ENCODE measurements around the gene RAB24.
A peak's percentile ranks its signal among the peaks of the same experiment; 100 is the strongest.
"Not testable (repeated sequence)": the region's sequence is repeated elsewhere in the genome, so short reads cannot be mapped to it uniquely, and the experiment has no call there.

The RAB24 gene

GRCh38 chr5:177303121-177303924 lies at the start of gene RAB24, which contains the start of gene PRELID1:
Gene RAB24 (minus strand): TSS chr5:177303719. CDS start chr5:177303288, 431 bp downstream.
Gene PRELID1 (plus strand): TSS chr5:177303799. CDS start chr5:177303986, 187 bp downstream.
- peak; percentile 91 for DNase-seq

- no peak for DNase-seq
These were observed 49.6 kb upstream of the RAB24 start for GRCh38 chr5:177353093-177353492.

GRCh38 chr5:177351392-177352329 lies 48.1 kb upstream of the RAB24 start, which contains the start of gene LMAN2:
Gene LMAN2 (minus strand): TSS chr5:177351668. CDS start chr5:177351647, 21 bp downstream.
- peak; percentile 97 for DNase-seq

GRCh38 chr5:177350776-177351391 lies 47.4 kb upstream of the RAB24 start:
- DNase-seq: no peak

DNA sequence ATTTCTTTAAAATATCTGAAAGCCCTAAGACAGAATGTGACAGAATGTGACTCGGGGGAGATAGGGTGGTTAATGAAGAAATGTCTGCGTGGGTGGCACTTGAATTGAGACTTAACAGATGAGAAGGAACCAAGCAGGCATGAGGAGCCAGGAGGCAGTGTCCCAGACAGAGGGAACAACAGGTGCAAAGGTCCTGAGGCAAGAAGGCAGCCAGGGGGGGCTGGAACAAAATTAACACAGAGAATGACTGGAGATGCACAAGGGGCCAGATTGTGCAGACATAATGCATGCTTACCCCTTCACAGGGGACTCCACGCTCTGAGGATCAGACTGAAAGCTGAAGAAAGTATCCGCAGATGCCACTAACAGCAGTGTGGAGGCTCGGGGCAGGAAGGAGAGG lies 46.2 kb upstream of the RAB24 start:
- DNase-seq: no peak

GRCh38 chr5:177349362-177349647 lies 45.8 kb upstream of the RAB24 start:
- no peak for DNase-seq

GRCh38 chr5:177347699-177348098 lies 44.2 kb upstream of the RAB24 start:
- no peak for DNase-seq

DNA sequence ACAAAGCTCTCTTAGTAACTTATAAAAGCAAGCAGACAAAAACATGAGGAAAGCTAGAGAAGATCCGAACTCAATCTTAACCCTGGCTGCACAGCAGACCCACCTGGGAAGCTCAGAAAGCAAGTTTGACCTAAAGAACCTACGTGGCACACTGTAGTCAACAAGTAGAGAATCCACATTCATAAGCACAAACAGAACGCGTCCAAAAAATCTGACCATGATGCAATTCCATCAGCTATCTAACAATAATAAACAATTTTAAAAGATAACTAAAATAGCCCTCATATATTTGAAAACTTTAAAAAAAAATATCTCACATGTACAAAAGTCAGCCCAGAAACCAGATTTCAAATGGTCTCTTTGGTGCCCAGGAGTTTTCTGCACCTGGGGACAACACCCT lies 43.3 kb upstream of the RAB24 start:
- DNase-seq: no peak

DNA sequence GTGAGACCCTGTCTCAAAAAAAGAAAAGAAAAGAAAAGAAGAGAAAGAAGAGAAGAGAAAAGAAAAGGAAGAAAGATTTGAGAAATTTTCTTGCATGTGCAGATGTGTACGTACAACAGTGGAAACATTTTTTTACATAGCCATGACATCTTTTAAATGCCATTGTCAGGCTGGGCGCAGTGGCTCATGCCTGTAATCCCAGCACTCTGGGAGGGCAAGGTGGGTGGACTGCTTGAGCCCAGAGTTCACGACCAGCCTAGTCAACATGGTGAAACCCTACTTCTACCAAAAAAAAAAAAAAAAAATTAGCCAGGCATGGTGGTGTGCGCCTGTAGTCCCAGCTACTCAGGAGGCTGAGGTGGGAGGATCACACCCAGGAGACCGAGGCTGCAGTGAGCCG lies 41.4 kb upstream of the RAB24 start:
- no peak for DNase-seq

GRCh38 chr5:177343777-177344176 lies 40.3 kb upstream of the RAB24 start:
- DNase-seq: no peak

DNA sequence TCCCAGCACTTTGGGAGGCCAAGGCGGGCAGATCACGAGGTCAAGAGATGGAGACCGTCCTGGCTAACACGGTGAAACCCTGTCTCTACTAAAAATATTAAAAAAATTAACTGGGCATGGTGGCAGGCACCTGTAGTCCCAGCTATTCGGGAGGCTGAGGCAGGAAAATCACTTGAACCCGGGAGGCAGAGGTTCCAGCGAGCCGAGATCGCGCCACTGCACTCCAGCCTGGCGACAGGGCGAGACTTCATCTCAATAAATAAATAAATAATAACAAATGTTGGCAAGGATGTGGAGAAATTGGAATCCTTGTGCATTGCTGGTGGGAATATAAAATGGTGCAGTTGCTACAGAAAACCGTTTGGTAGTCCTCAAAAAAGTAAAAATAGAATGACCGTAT lies 39.5 kb upstream of the RAB24 start:
- DNase-seq: not testable (repeated sequence)

DNA sequence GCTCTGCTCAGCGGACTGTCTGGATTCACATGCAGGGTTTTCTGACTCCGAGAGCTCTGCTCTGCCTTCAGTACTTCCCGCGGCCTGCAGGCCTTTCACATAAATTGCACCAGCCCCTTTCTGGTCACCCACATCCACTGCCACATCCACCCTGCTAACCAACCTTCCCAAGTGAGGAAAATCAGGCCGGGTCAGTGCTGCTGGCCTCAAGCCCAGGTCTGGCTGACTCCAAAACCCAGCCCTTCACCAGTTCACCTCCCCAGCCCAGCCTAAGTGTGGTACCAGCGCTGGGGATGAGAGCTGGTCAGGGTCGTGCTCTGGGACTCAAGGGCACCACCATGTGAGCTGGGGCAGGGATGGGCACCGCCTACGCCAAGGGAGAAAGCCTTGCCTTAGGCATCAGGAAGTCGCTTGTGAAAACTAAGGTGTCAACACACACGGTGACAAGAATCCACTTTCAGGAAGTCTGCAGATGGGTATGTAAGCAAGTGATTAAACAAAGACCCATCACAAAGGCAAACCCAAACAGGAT lies 35.7 kb upstream of the RAB24 start:
- no peak for DNase-seq

DNA sequence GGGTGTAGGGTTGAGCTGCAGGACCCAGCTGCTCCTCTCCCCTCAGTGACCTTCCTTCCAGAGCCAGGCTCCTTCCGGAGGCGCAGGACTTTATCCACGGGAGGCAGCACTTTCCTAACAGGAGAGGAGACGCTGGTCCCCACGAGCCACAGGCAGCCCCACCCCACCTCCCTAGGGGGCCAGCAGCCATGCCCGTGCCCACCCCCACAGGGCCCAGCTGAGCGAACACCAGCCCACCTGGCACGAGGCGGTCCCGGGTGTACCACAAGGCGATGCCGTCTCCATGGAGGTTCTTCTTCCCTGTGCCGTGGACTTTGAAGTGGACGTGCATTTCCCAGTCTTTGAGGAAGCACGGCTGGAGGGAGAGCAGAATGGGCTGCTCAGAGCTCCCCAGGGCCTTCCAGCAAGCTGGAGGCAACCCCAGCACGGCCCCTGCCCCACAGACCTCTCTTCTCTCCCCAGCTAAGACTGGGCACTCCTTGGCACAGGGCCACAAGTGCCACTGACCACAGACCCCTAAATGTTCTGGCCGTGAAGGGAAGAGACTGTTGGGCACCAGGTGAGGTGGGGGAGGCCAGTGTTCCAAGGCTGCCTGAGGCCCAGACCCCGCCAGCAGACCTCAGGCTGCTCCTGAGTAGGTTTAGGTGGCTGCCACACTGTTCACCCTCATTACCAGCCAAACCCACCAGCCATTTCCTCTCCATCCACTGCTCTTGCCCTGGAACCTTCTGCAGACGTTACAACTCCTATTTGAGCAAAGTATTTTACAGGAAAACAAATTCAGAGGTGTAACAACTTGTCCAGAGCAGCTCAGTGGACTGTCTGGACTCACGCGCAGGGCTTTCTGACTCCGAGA lies 35.0 kb upstream of the RAB24 start:
- DNase-seq: no peak

DNA sequence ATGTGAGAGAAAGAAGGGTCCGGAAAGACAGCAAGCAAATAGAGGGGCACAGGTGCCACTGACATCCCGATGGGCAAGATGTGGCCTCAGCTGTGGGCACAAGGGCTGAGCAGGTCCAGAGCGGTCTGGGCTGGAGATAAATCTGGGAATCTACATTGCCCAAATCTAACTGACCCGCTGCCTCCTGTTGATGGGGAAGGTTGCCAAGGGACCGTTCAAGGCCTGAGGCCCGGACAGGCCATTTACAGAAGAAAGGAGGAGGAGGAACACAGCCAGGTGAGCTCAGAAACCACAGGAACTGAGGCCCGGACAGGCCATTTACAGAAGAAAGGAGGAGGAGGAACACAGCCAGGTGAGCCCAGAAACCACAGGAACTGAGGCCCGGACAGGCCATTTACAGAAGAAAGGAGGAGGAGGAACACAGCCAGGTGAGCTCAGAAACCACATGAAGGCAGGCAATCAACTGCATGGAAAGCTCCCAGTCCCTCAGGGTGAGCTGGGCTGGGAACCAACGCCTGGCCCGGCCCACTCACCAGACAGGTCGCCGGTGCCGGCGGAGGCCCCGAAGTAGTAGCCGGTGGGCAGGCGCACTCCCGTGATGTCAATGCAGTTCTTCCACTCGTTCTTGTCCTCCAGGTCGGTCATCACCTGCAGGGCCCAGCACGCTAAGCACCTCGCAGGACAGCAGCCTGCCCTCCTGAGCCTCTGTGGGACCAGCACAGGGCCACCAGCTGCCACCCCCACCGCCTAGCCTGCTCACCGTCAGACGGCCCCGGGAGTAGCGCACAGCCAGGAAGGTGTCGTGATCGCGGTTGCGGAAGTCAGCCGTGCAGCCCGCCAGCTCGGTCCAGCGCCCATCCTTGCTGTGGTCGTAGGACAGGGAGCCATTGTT lies 33.3 kb upstream of the RAB24 start:
- DNase-seq: no peak

DNA sequence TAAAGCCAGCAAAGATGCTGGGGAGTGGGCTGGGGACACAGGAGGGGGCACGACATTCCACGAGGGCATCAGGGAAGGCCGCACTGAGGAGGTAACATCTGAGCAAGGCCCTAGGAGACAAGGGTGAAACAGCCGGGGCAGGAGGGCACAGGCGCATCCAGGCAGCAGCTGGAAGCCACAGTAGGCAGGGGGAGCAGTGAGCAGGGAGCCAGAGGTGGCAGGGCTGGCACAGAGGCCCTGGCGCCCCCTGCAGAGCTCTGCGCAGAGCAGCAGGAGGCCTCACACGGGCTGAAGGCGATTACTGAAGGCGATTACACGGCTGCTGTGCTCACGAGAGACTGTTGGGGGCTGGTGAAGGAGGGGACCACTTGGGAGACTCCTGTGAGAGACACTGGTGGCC lies 32.6 kb upstream of the RAB24 start:
- no peak for DNase-seq

- DNase-seq: no peak
These were observed 32.2 kb upstream of the RAB24 start for GRCh38 chr5:177335701-177336065.

DNA sequence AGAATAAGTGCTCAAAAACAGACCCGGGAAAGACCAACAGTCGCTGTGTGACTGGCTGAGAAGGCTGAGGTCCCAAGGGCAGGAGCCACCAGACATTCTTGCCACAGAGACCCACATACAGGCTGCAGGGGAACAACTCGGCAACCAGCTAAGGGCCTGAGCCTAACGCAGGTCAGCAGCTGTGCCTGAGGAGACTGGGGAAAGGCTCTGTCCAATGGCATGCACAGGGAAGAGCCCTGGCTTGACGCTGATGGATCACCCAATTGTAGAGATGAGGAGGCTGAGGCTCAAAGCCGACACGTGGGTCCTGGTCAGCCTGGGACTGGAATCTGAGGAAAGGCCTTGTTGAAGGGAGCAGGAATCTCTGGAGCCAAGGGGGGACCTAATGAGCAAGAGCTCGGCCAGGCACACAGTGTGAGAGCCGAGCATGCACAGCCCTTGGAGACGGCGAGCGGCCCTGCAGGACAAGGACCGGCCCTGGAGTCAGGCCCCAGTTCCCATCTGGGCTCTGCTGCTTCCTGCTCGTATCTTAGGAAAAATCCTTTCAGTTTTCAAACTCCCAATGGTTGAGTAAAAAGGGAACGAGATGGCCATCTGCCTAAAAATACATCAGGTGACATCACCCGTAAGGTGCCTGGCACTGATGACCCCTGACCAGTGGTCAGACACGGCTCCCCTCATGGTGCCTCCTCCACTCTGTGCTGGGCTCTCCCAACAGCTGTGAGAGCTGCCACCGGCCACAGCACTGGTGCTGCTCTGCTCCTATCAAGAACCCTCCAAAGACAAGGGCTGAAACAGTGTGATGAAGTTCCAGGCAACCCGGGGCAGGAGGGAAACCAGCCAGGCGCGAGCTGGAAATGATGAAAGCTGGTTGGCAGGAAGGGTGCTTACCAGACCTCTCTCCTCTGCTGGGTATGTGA lies 31.5 kb upstream of the RAB24 start:
- DNase-seq: no peak

DNA sequence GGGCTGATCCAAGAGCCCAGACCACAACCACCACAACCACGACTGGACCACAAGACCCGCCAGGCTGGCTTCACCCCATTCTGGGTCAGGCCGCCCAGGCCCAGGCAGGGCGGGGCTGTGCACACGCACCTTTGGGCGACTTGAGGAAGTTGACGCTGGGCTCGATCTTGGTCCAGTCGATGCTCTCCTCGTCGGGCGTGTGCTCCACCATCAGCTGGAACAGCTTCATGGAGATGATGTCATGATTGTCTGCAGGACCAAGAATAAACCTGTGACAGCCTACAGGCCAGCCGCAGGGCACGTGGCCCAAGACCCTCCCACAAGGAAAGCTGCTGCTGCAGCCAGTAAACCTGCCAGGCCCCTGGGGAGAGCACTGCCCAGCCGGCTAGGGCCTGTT lies 30.6 kb upstream of the RAB24 start:
- DNase-seq: no peak

DNA sequence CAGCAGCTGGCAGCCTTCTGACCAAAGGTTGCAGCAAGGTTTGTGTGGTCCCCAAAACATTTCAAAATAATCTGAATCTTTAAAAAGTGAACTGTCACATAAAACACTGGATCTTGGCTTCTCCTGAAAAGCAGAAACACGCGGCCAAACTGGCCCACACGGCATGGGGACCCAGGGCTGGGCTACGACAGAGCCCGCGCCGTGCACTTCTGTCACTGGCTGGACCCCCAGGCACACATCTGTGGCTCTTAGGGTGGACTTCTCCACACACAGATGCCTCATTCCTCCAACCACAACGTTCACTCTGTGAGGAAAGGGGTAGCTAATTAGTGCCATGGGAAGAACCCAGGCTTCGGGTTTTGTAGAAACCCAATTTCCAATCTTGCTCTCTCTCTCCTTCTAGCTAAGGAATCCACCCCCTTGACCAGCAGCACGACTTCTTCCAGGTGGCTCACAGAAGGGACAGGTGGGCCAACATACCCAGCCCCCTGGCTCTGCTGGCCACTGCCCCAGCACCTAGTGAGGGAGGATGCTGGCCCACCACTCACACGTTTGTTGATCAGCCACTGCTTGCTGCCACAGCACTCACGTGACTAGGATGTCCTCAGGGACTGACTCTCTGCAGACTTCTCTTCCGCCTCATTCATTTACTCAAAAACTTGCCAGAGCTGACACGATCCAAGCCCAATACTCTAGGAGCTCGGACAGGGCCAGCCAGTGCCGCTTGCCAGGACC lies 30.1 kb upstream of the RAB24 start:
- DNase-seq: no peak
